K562 (cell line): Measurements from ENCODE around the gene MAZ. TPM values are rescaled to one million over a fixed set of nuclear protein-coding genes. Genes with fewer than 3 reads are reported as not detected.

ENCODE experiments used
- E2F3 ChIP-seq: fragments of 250-450 bp; sonication (Bioruptor Pico); IDR thresholded peaks from 2 replicates; pipeline ENCODE4 v1.4.0; 2020; ENCODE audit warnings: mild to moderate bottlenecking
- ELF2 ChIP-seq: fragments of 250-450 bp; sonication (Bioruptor Pico); IDR thresholded peaks from 2 replicates; pipeline ENCODE4 v1.5.0; 2021; ENCODE audit warnings: mild to moderate bottlenecking
- KHSRP ChIP-seq: fragments of 450-650 bp; IDR thresholded peaks from 2 replicates; pipeline ENCODE4 v1.6.1; 2017
- KLF16 ChIP-seq: IDR thresholded peaks from 2 replicates; pipeline ENCODE4 v1.6.1; 2016; ENCODE audit warnings: antibody characterized with exemption
- MAFK ChIP-seq: IDR thresholded peaks from 2 replicates; pipeline ENCODE4 v1.6.1; 2011; ENCODE audit warnings: low read length, improper control_type of control experiment
- NR0B1 ChIP-seq: fragments of 450-650 bp; IDR thresholded peaks from one replicate; pipeline ENCODE4 v1.6.1; 2018; ENCODE audit warnings: mild to moderate bottlenecking, moderate library complexity; ENCODE audit not compliant: partially characterized antibody
- RAD51 ChIP-seq: fragments of 450-650 bp; IDR thresholded peaks from 2 replicates; pipeline ENCODE4 v1.7.1; 2016; ENCODE audit warnings: low read depth, mild to moderate bottlenecking, borderline replicate concordance
- SMAD1 ChIP-seq: fragments of 150-350 bp; IDR thresholded peaks from 2 replicates; pipeline ENCODE4 v1.6.1; 2014; ENCODE audit warnings: low read length, low read depth; ENCODE audit not compliant: partially characterized antibody
- SPI1 ChIP-seq: IDR thresholded peaks from 2 replicates; pipeline ENCODE4 v1.6.1; 2011; ENCODE audit warnings: low read depth, low read length, control low read depth, borderline replicate concordance
- TARDBP ChIP-seq: fragments of 450-650 bp; IDR thresholded peaks from 2 replicates; pipeline ENCODE4 v1.6.1; 2016
- TOE1 ChIP-seq, 2 experiments: fragments of 450-650 bp in 1 of 2; sonication (generic) in 1 of 2; formaldehyde crosslinking in 1 of 2; IDR thresholded peaks; 2 replicates each; pipeline versions ENCODE4 v1.7.1 to v1.8.0; 2016 to 2022; ENCODE audit warnings: borderline replicate concordance in 2 of 2, mild to moderate bottlenecking in 2 of 2, antibody characterized with exemption in 1 of 2, inconsistent platforms in 1 of 2, low read depth in 1 of 2, missing genetic modification reagents in 1 of 2, moderate library complexity in 1 of 2
- VEZF1 ChIP-seq: fragments of 200-800 bp; sonication (Bioruptor generic); IDR thresholded peaks from 2 replicates; pipeline ENCODE4 v1.6.1; 2017; ENCODE audit warnings: missing genetic modification characterization, missing compliant biosample characterization
- ZFP36 ChIP-seq: fragments of 150-350 bp; IDR thresholded peaks from 2 replicates; pipeline ENCODE4 v1.6.1; 2018; ENCODE audit warnings: low read length, low read depth; ENCODE audit not compliant: partially characterized antibody
- ZHX1 ChIP-seq: fragments of 150-350 bp; conservative IDR thresholded peaks from 2 replicates; pipeline ENCODE4 v1.6.1; 2014; ENCODE audit warnings: low read length
- ZNF263 ChIP-seq: sonication (generic); formaldehyde crosslinking; IDR thresholded peaks from 2 replicates; pipeline ENCODE4 v1.8.0; 2022; ENCODE audit warnings: mild to moderate bottlenecking, missing genetic modification reagents, borderline replicate concordance
- ZNF316 ChIP-seq: fragments of 450-650 bp; IDR thresholded peaks from 2 replicates; pipeline ENCODE4 v1.6.1; 2016
- ZNF609 ChIP-seq: sonication (generic); formaldehyde crosslinking; IDR thresholded peaks from 2 replicates; pipeline ENCODE4 v1.8.1; 2023; ENCODE audit warnings: missing genetic modification reagents, mild to moderate bottlenecking, borderline replicate concordance
- ZNF76 ChIP-seq: fragments of 250-450 bp; sonication (Bioruptor Pico); IDR thresholded peaks from 2 replicates; pipeline ENCODE4 v1.4.0; 2020; ENCODE audit warnings: mild to moderate bottlenecking, moderate library complexity, borderline replicate concordance
- polyA plus RNA-seq, 8 experiments: library from polyadenylated mRNA; depleted of rRNA in 4 of 8; stranded (reverse) in 5 of 8; unstranded in 3 of 8; fragments of >200 nt; fragmentation: Nextera tagmentation in 2 of 8; fragmentation: Illumina TruSeq in 1 of 8; extraction: Ambion mirVana in 2 of 8; extraction: Trizol in 1 of 8; gene quantifications; 2 replicates each; pipeline versions ENCODE4 v1.2.1 to v1.2.3, GENCODE V29; 2011 to 2014; ENCODE audit warnings: inconsistent platforms in 1 of 8, missing spikeins in 1 of 8
- total RNA-seq, 7 experiments: library from RNA; depleted of rRNA in 6 of 7; stranded (reverse); fragments of >200 nt in 6 of 7; fragmentation: Illumina TruSeq in 2 of 7; extraction: Trizol in 2 of 7; gene quantifications; 2 replicates each; pipeline versions ENCODE4 v1.2.1 to v1.2.3, GENCODE V29; 2011 to 2021; ENCODE audit warnings: low replicate concordance in 1 of 7

The MAZ gene
- total and polyA plus RNA-seq, 9 of the 15 experiments (the other 6 are each of a cell fraction or from before 2014, with no cell fraction given), result 45.4 to 532 (median 250) TPM

- TF ChIP-seq VEZF1 (no peak), ZNF316 (peak; percentile 83), SPI1 (no peak), E2F3 (CRISPR knock-in tag) (no peak), ZNF263 (CRISPR knock-in tag) (no peak), KHSRP (no peak), SMAD1 (no peak), ZHX1 (no peak), TOE1 (IDR thresholded peaks at IDR 0.05; ENCODE audit: borderline replicate concordance) (no peak), TOE1 (CRISPR knock-in tag; IDR thresholded peaks at IDR 0.05; ENCODE audit: borderline replicate concordance, low read depth) (0 out of 2 replicates have a peak, but pooled peaks have one; percentile 44), MAFK (peak; percentile 38), ZNF76 (CRISPR knock-in tag) (no peak), ELF2 (no peak), ZNF609 (no peak), TARDBP (no peak), NR0B1 (no peak), ZFP36 (no peak), KLF16 (no peak), RAD51 (peak; percentile 47; the same call in 1 of the 2 replicates)
Measured at GRCh38 chr16:29808219-29808900, 2.0 kb downstream of the MAZ start (continued).
